GM23338 (cell line): ENCODE measurements around the gene FDXACB1. TPM values are rescaled to one million over a fixed set of nuclear protein-coding genes. Genes with fewer than 3 reads are reported as not detected.

Source experiments
- ATAC-seq: fragments of 200-7000 bp; cut with Tn5 transposase; 3 replicates; pipeline ENCODE4 v1.9.1; 2020
- DNase-seq: peaks from one replicate; pipeline ENCODE4 v3.0.0-alpha.2; 2015; ENCODE audit warnings: low spot score
- H2AFZ ChIP-seq: fragments of 200-600 bp; sonication (generic); 2 replicates; pipeline ENCODE4 v1.8.0; 2016; ENCODE audit warnings: antibody characterized with exemption, mild to moderate bottlenecking, moderate library complexity
- H3F3A ChIP-seq: fragments of 200-600 bp; sonication (generic); replicated peaks from 2 replicates; pipeline ENCODE4 v1.8.0; 2017; ENCODE audit warnings: antibody characterized with exemption, mixed run types, low read depth
- H3K27ac ChIP-seq: fragments of 200-600 bp; sonication (generic); 2 replicates; pipeline ENCODE4 v1.6.1; 2016; ENCODE audit warnings: low read depth
- H3K27me3 ChIP-seq: fragments of 200-600 bp; sonication (generic); 2 replicates; pipeline ENCODE4 v1.8.0; 2016; ENCODE audit warnings: mild to moderate bottlenecking, mixed run types, moderate library complexity; ENCODE audit not compliant: insufficient read depth
- H3K36me3 ChIP-seq: fragments of 200-600 bp; sonication (generic); 2 replicates; pipeline ENCODE4 v1.8.0; 2016; ENCODE audit warnings: mild to moderate bottlenecking; ENCODE audit not compliant: insufficient read depth
- H3K4me1 ChIP-seq: fragments of 200-600 bp; sonication (generic); 2 replicates; pipeline ENCODE4 v1.8.0; 2016; ENCODE audit warnings: mild to moderate bottlenecking, moderate library complexity; ENCODE audit not compliant: insufficient read depth
- H3K4me2 ChIP-seq: fragments of 200-600 bp; sonication (generic); 2 replicates; pipeline ENCODE4 v1.7.1; 2017; ENCODE audit warnings: mixed run types
- H3K4me3 ChIP-seq: fragments of 200-600 bp; sonication (generic); 2 replicates; pipeline ENCODE4 v1.6.1; 2016; ENCODE audit warnings: mixed run types
- H3K79me2 ChIP-seq: fragments of 200-600 bp; sonication (generic); replicated peaks from 2 replicates; pipeline ENCODE4 v1.8.0; 2017; ENCODE audit warnings: mild to moderate bottlenecking; ENCODE audit not compliant: insufficient read depth
- H3K9me2 ChIP-seq: fragments of 200-600 bp; sonication (generic); 2 replicates; pipeline ENCODE4 v1.8.0; 2017; ENCODE audit not compliant: insufficient read depth
- H4K20me1 ChIP-seq: fragments of 200-600 bp; sonication (generic); replicated peaks from 2 replicates; pipeline ENCODE4 v1.8.0; 2017; ENCODE audit warnings: mild to moderate bottlenecking; ENCODE audit not compliant: insufficient read depth
- H3K27ac Mint-ChIP-seq: 2 replicates; pipeline ENCODE4 v1.8.0; 2020; ENCODE audit warnings: inconsistent platforms, mild to moderate bottlenecking, moderate library complexity, mixed read lengths
- H3K27me3 Mint-ChIP-seq: 3 replicates; pipeline ENCODE4 v1.8.0; 2022; ENCODE audit warnings: low read depth, mild to moderate bottlenecking, moderate library complexity, mixed read lengths, inconsistent platforms; ENCODE audit not compliant: insufficient read depth, poor library complexity
- H3K36me3 Mint-ChIP-seq: 3 replicates; pipeline ENCODE4 v1.8.0; 2021; ENCODE audit warnings: low read depth, mild to moderate bottlenecking, inconsistent platforms, moderate library complexity, mixed read lengths
- H3K4me1 Mint-ChIP-seq: 3 replicates; pipeline ENCODE4 v1.8.0; 2020; ENCODE audit warnings: mild to moderate bottlenecking, inconsistent platforms, mixed read lengths
- H3K4me3 Mint-ChIP-seq: 3 replicates; pipeline ENCODE4 v1.8.0; 2021; ENCODE audit warnings: moderate library complexity, mild to moderate bottlenecking, inconsistent platforms, mixed read lengths
- H3K9me3 Mint-ChIP-seq: 3 replicates; pipeline ENCODE4 v1.8.0; 2020; ENCODE audit warnings: moderate library complexity, mild to moderate bottlenecking, inconsistent platforms, mixed read lengths
- CREB1 ChIP-seq: fragments of 250-450 bp; sonication (Bioruptor Pico); IDR thresholded peaks from 2 replicates; pipeline ENCODE4 v1.5.0; 2020; ENCODE audit warnings: low read depth, mild to moderate bottlenecking, moderate library complexity
- CTCF ChIP-seq, 2 experiments: fragments of 200-600 bp in 1 of 2; sonication (generic) in 1 of 2; conservative IDR thresholded peaks; 2 replicates each; pipeline versions ENCODE4 v1.5.1 to v1.6.1; 2016 to 2017; ENCODE audit warnings: antibody characterized with exemption in 2 of 2, low read depth in 2 of 2, mild to moderate bottlenecking in 2 of 2, moderate library complexity in 1 of 2
- ETS1 ChIP-seq: IDR thresholded peaks from 2 replicates; pipeline ENCODE4 v1.6.1; 2016; ENCODE audit warnings: antibody characterized with exemption
- JUNB ChIP-seq: IDR thresholded peaks from one replicate; pipeline ENCODE4 v1.6.1; 2016; ENCODE audit warnings: antibody characterized with exemption; ENCODE audit not compliant: unreplicated experiment
- NANOG ChIP-seq: IDR thresholded peaks from 2 replicates; pipeline ENCODE4 v1.6.1; 2016; ENCODE audit warnings: antibody characterized with exemption, borderline replicate concordance
- POLR2AphosphoS5 ChIP-seq: IDR thresholded peaks from 2 replicates; pipeline ENCODE4 v1.6.1; 2016; ENCODE audit warnings: antibody characterized with exemption, low read depth
- REST ChIP-seq: IDR thresholded peaks from one replicate; pipeline ENCODE4 v1.6.1; 2018; ENCODE audit warnings: antibody characterized with exemption; ENCODE audit not compliant: unreplicated experiment
- ZNF114 ChIP-seq: fragments of 250-450 bp; sonication (Bioruptor Pico); IDR thresholded peaks from 2 replicates; pipeline ENCODE4 v1.5.0; 2020; ENCODE audit warnings: mild to moderate bottlenecking, moderate library complexity
- ZNF462 ChIP-seq: fragments of 250-450 bp; sonication (Bioruptor Pico); IDR thresholded peaks from 2 replicates; pipeline ENCODE4 v1.5.0; 2020; ENCODE audit warnings: mild to moderate bottlenecking, moderate library complexity
- polyA plus RNA-seq: library from polyadenylated mRNA; unstranded; fragments of >200 nt; fragmentation: Nextera tagmentation; extraction: Ambion mirVana; gene quantifications from 2 replicates; pipeline ENCODE4 v1.2.1, GENCODE V29; 2016
- total RNA-seq: library from RNA; depleted of rRNA; stranded (reverse); fragments of >200 nt; shearing (Covaris generic); gene quantifications from 2 replicates; pipeline ENCODE4 v1.2.3, GENCODE V29; 2014

FDXACB1 gene
- total and polyA plus RNA-seq, 2 experiments from 2014 or later = 1.6 to 2.4 TPM

GRCh38 chr11:111838054-111838453 lies 40.9 kb downstream of the FDXACB1 start:
- no peak for DNase-seq

More at GRCh38 chr11:111838054-111838453, 40.9 kb downstream of the FDXACB1 start:
- Histone ChIP-seq H3K27ac (no peak overlapping the region), H3K79me2 (no peaks in the 10 kb centered on the region), H3F3A (no peaks in the 10 kb centered on the region), H3K4me2 (no peak overlapping the region), H3K27me3 (no peaks in the 10 kb centered on the region), H4K20me1 (no peaks in the 10 kb centered on the region), H3K36me3 (no peaks in the 10 kb centered on the region), H3K9me2 (no peaks in the 10 kb centered on the region), H3K4me1 (peaks cover 5% of the 10 kb centered on the region; the same call in 1 of the 2 replicates), H2AFZ (no peak overlapping the region), H3K4me3 (no peak overlapping the region)
- no peak for ATAC-seq
- Mint-ChIP-seq H3K27me3 (no peaks in the 10 kb centered on the region), H3K36me3 (peaks cover 4% of the 10 kb centered on the region; the same call in 1 of the 3 replicates), H3K4me3 (no peak overlapping the region), H3K4me1 (peaks cover 15% of the 10 kb centered on the region; the same call in 2 of the 3 replicates), H3K9me3 (no peaks in the 10 kb centered on the region), H3K27ac (no peak overlapping the region)
- TF ChIP-seq CTCF (conservative IDR thresholded peaks at IDR 0.05; ENCODE audit: low read depth in 2 of 2) (no peak), ZNF114 (CRISPR knock-in tag) (no peak), NANOG (no peak), REST (no peak), CREB1 (no peak), ETS1 (no peak), ZNF462 (no peak), JUNB (no peak), POLR2AphosphoS5 (no peak)
